ENCODE measurements around the gene RPUSD4. TPM values are rescaled to one million over a fixed set of nuclear protein-coding genes. Genes with fewer than 3 reads are reported as not detected.

RPUSD4 gene
- total RNA-seq, 4 donors from 2014 or later: 13.2 to 18.8 (median 14.0) TPM

GRCh38 chr11:126172596-126173038 is 38.8 kb downstream of the RPUSD4 start:
- H3K27ac ChIP-seq: no peak overlapping the region
- no peak for ATAC-seq
- no peak for TF ChIP-seq POLR2A (IDR thresholded peaks at IDR 0.05)
- TF ChIP-seq EP300 (IDR thresholded peaks at IDR 0.05): no peak
- no peak for TF ChIP-seq POLR2AphosphoS5 (IDR thresholded peaks at IDR 0.05)
- no peak for TF ChIP-seq CTCF (IDR thresholded peaks at IDR 0.05)

GRCh38 chr11:126169291-126169690 is 42.2 kb downstream of the RPUSD4 start:
- TF ChIP-seq CTCF (IDR thresholded peaks at IDR 0.05): no peak
- TF ChIP-seq POLR2AphosphoS5 (IDR thresholded peaks at IDR 0.05): no peak
- no peak for TF ChIP-seq POLR2A (IDR thresholded peaks at IDR 0.05)
- TF ChIP-seq EP300 (IDR thresholded peaks at IDR 0.05): no peak
- H3K27ac ChIP-seq: no peak overlapping the region
- no peak overlapping the region for H3K4me3 ChIP-seq
- 94 to 96% methylated on average over 3 of the region's 3 CpGs for WGBS, 2 donors (ENCODE audit: low coverage in 1 of 2)
- ATAC-seq: no peak
- H3K36me3 ChIP-seq: no peaks in the 10 kb centered on the region
- no peaks in the 10 kb centered on the region for H3K9me3 ChIP-seq
- peaks cover 0 to 11% (median 3%) of the 10 kb centered on the region in 3 donors for H3K4me1 ChIP-seq
- H3K27me3 ChIP-seq: no peaks in the 10 kb centered on the region

More at GRCh38 chr11:126172596-126173038, 38.8 kb downstream of the RPUSD4 start:
- WGBS, 2 donors (ENCODE audit: low coverage in 1 of 2): 71 to 72% methylated on average over 2 of the region's 8 CpGs
- Histone ChIP-seq H3K27me3 (no peaks in the 10 kb centered on the region), H3K4me1 (no peaks in the 10 kb centered on the region), H3K4me3 (no peak overlapping the region), H3K36me3 (no peaks in the 10 kb centered on the region), H3K9me3 (no peaks in the 10 kb centered on the region)

GRCh38 chr11:126167488-126167887 is 44.0 kb downstream of the RPUSD4 start:
- Histone ChIP-seq H3K27ac (no peak overlapping the region), H3K27me3 (no peaks in the 10 kb centered on the region), H3K36me3 (no peaks in the 10 kb centered on the region), H3K4me3 (no peak overlapping the region), H3K4me1 (peaks cover 0 to 24% (median 12%) of the 10 kb centered on the region in 3 donors), H3K9me3 (no peaks in the 10 kb centered on the region)
- no peak for ATAC-seq
- no peak for TF ChIP-seq POLR2A (IDR thresholded peaks at IDR 0.05)
- TF ChIP-seq POLR2AphosphoS5 (IDR thresholded peaks at IDR 0.05): no peak
- TF ChIP-seq CTCF (IDR thresholded peaks at IDR 0.05): no peak
- no peak for TF ChIP-seq EP300 (IDR thresholded peaks at IDR 0.05)
- WGBS, 2 donors (ENCODE audit: low coverage in 1 of 2): 29 to 39% methylated on average over 2 of the region's 2 CpGs

GRCh38 chr11:126166413-126166812 is 45.0 kb downstream of the RPUSD4 start:
- no peak overlapping the region for H3K27ac ChIP-seq
- TF ChIP-seq EP300 (IDR thresholded peaks at IDR 0.05) (no peak), POLR2A (IDR thresholded peaks at IDR 0.05) (no peak), POLR2AphosphoS5 (IDR thresholded peaks at IDR 0.05) (no peak)
- no peaks in the 10 kb centered on the region for H3K9me3 ChIP-seq
- 79% methylated on average over 3 of the region's 3 CpGs; no CpG with 5 or more reads in 1 of the 2 donors for WGBS, 2 donors (ENCODE audit: low coverage in 1 of 2)
- no peak overlapping the region for H3K4me3 ChIP-seq
- ATAC-seq: no peak
- no peaks in the 10 kb centered on the region for H3K27me3 ChIP-seq
- no peaks in the 10 kb centered on the region for H3K36me3 ChIP-seq
- H3K4me1 ChIP-seq: peaks cover 0 to 28% (median 14%) of the 10 kb centered on the region in 3 donors

- peaks cover 0 to 28% (median 14%) of the 10 kb centered on the region in 3 donors for H3K4me1 ChIP-seq
- no peaks in the 10 kb centered on the region for H3K36me3 ChIP-seq
- H3K27me3 ChIP-seq: no peaks in the 10 kb centered on the region
- TF ChIP-seq EP300 (IDR thresholded peaks at IDR 0.05) (no peak), CTCF (IDR thresholded peaks at IDR 0.05) (no peak), POLR2AphosphoS5 (IDR thresholded peaks at IDR 0.05) (no peak), POLR2A (IDR thresholded peaks at IDR 0.05) (no peak)
- H3K9me3 ChIP-seq: no peaks in the 10 kb centered on the region
- no CpG with 5 or more reads among the region's 10 CpGs for WGBS, 2 donors (ENCODE audit: low coverage in 1 of 2)
- peak overlapping the region in 2 of 4 donors; percentile 24 to 42 for H3K27ac ChIP-seq
- no peak for ATAC-seq
- H3K4me3 ChIP-seq: no peak overlapping the region
These were observed 45.7 kb downstream of the RPUSD4 start for GRCh38 chr11:126165757-126166156.
